T-helper 1 cell treated with Interleukin-12 subunit alpha and Interleukin-12 subunit beta and Interleukin-4 antibody, amounts not matched to agents 30 ng/mL and 1 ng/mL, for 36 hours (primary cell): ENCODE measurements around the gene VARS2. TPM values are rescaled to one million over a fixed set of nuclear protein-coding genes. Genes with fewer than 3 reads are reported as not detected.

Source experiments
- intact Hi-C: fragments of 100-400 bp; cut with micrococcal nuclease; formaldehyde crosslinking; loops from one replicate; pipeline ENCODE4 v1.15.1; 2024
- total RNA-seq: library from RNA; stranded (reverse); gene quantifications from 2 replicates; pipeline ENCODE4 v1.2.3, GENCODE V29; 2022

Gene VARS2
- total RNA-seq, 1 donor from 2014 or later: 47.2 TPM

DNA sequence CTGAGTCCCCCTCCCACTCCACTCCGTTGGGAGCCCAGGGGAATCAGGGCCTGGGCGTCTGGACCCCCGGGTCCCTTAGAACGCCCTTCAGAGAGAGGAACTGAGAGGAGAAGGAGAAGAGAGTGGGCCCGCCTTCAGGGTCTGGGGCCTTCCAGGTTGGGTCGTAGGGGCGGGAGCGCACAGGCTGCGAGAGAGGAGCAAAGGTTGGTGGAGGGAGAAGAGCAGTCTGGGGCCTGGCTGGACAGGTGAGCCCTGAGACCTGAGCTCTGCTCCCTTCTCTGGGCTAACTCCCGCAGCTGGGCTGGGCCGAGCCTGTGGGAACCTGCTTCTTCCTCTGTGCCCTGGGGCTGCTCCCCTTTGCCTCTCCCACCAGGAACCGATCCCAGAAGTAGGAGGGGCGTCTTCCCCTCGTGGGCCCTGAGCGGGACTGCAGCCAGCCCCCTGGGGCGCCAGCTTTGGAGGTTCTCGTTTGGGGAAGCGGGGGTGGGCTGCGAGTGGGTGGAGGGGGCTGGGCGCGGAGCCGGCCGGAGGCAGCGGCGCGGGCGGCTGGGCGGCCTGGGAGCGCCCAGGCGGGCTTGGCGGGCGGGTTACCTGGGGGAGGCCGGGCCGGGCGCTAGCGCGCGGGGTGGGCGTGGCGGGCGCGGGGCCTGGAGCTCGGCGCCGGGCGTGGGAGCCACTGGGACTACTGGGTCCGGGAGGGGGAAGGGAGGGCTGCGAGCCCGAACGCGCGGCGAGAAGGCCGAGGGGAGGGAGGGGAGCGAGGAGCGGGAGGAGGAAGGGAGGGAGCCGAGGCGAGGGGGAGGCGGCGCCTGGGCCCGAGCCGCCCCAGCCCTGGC lies 30.1 kb upstream of the VARS2 start, which contains the start of gene DDR1:
Gene DDR1 (plus strand): TSS at position 835 of the 836 bp plus-strand sequence. CDS start 4,211 bp downstream, outside the sequence.
- intact Hi-C loops: loop anchor here (2.0 kb wide), 2 partner anchors 31 to 147 kb away; partner anchors contain the start of gene VARS2

DNA sequence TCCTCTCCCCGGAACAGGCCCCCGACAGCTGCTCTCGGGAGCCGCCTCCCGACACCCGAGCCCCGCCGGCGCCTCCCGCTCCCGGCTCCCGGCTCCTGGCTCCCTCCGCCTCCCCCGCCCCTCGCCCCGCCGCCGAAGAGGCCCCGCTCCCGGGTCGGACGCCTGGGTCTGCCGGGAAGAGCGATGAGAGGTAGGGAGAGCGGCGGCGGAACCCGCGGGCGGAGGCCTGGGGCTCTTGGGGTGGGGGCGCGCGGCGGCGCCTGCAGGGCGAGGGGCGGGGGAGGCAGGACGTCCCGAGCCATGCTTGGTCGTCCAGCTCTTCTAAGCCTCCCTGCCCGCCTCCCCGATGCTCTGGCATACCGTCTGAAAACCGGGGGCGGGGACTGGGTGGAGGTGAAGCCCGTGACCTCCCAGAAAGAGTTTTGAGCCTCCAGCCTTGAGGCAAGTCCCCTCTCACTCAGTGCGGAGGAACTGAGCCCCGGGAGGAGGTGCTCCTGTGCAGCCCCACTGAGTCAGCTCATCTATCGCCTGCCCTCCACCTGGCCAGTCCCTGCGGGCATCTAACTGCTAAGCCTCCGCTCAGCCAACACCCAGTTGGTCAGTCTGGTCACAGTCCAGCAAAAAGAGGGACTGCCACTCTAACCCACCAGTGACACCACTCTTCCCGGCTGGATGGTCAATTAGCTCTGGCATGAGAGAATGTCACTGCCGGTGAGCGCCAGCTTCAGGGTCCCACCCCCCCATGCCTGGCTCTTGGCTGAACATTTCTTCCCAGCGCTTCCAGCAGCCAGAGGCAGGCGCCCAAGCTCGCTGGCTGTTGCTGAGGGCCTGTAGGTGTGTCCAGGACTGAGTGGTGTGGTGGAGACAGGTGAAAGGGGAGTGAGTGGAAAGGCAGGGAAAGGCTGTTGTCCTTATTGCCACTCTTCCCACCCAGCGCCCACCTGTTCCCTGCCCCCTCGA lies 29.2 kb upstream of the VARS2 start:
- intact Hi-C loops: loop anchor here (2.0 kb wide), 2 partner anchors 30 to 148 kb away; partner anchors contain the start of gene VARS2

DNA sequence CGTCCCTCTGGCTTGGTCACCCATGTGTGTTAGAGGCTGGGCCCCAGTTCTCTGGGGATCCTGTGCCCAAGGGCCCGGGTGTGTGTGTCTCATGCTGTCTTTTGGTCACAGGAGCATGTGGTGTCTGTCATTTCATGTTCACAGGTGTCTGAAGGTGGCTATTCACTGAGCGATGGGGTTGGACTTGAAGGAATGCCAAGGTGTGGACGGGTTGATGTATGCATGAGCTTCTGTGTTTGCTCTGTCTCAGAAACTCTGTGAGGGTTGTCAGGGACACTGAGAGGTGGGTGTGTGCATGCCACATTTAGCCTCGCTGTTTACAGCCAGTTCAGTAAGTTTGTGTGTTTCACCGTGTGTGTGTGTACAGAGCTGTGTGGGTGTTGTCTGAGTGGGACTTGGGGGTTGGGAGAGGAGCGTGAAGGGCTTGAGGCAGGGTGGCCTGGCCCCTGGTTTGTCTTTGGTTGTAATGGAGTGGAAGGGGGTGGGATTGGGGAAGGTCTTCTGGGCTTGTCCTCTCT lies 28.5 kb upstream of the VARS2 start:
- intact Hi-C loops: loop anchor here (2.0 kb wide), 2 partner anchors 29 to 149 kb away; partner anchors contain the start of gene VARS2

DNA sequence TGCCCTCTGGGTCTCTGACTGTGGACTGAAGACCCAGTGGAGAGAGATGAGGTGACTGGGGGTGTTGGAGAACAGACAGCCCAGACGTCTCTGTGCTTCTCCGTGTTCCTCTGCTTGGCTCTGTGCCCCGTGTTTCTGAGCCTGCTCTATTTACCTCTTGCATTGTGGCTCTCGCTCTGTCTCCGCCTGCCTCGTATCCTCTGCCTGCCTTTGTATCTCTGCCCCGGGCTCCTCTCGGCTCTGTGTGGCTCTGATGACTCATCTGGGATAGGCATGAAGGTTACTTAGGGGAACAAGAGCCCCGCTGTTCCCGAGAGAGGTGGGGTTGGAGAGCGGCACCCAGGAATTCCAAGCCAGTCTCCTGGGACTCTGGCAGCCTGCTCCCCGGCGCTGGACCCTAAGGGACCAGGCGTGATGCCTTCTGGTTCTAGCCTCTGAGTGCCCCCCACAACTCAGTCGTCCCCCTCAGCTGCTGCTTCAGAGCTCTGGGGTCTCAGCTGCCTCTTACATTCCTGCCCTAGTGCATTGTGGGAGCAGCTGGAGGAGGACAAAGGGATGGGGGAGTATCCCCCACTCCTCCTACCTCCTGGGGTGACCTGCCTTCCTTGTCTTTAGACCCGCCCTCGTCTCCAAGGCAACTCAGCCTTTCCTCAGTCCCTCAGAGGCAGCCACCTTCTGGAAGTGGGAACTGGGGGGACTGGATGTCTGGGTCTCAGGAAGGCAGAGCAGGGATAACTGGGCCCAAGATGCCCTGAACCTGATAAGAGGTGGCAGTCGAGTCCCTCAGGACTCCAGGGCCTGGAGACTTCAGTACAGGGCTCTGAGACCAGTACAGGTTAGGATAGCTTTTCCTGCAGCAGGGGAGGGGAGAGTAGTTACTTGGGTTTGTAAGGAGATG lies 27.8 kb upstream of the VARS2 start:
- intact Hi-C loops: loop anchor here (2.0 kb wide), 2 partner anchors 29 to 149 kb away; partner anchors contain the start of gene VARS2

DNA sequence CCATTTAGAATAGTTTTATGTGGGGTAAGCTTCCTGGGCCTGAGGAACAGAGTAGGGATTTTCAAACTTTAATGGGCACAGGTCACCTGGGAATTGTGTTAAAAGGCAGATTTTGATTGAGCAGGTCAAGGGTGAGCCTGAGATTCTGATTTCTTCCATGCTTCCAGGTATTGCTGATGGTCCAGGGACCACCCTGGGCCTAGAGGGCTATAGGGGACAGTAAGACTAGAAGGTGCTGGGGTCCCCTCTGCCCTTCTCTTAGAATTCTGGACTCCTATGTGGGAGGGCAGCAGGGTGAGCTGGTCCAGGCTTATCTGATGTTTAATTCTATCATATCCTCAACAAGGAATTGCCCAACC lies 27.2 kb upstream of the VARS2 start:
- intact Hi-C loops: no loop called here

DNA sequence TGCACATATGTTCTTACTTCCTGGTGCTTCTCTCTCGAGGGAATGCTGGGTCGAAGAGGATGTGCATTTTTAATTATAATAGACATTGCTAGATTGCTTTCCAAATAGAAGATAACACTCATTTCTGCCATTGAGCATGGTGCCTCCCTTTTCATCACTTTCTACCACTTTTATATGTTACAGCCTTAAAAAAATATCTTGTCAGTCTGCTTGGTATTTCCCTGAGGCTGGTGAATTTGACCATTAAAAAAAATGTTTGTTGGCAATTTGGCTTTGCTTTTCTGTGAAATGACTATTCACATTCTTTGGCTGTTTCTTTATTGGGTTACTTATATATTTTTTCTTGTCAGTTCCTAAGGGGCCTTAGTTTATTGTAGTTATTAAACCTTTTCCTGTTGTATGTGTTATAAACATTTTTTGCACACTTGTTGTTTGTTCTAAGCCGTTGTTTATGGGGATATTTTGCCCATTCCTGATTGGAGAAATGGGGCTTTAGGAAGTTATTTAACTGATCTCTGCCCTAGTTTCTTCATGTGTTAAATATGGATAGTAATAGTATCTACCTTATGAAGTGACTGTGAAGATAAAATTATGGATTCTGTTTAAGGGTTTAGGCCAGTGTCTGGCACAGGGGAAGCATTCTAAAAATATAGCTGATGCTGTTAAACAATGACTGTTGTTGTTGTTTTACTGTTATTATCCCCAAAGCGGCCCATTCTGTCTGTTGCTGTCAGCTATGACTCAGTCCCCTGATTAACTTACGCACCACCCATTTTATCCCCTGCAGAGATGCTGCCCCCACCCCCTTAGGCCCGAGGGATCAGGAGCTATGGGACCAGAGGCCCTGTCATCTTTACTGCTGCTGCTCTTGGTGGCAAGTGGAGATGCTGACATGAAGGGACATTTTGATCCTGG lies 25.9 kb upstream of the VARS2 start:
- intact Hi-C loops: no loop called here

DNA sequence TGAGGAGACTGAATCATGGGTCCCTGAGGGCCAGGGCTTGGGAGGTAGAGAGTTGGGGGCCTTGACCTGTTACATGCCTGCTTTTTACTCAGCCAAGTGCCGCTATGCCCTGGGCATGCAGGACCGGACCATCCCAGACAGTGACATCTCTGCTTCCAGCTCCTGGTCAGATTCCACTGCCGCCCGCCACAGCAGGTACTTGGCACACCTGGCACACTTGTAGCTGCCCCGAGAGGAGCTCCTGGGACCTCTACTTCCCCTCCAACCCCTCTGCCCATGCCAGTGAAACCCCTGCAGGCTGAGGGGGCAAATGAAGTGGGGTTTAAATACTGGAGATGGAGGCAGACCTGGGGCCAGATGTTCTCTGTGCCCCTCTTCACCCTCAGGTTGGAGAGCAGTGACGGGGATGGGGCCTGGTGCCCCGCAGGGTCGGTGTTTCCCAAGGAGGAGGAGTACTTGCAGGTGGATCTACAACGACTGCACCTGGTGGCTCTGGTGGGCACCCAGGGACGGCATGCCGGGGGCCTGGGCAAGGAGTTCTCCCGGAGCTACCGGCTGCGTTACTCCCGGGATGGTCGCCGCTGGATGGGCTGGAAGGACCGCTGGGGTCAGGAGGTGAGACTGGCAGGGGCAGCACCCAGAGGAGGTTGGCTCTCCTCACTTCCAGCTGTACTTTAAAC lies 25.1 kb upstream of the VARS2 start:
- intact Hi-C loops: no loop called here

DNA sequence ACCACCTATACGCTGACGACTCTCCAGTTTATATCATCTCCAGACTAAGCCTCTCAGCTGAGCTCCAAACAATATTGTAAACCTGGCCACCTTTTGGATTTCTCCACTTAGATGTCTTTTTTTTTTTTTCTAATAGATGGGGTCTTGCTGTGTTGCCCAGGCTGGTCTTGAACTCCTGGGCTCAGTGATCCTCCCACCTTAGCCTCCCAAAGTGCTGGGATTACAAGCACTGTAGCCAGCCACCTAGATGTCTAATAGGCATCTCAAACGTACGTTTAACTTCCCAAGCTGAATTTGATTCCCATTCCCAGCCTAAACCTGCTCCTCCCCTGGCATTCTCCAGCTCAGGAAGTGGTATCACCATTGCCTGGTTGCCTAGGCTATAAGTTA lies 24.5 kb upstream of the VARS2 start:
- intact Hi-C loops: no loop called here

DNA sequence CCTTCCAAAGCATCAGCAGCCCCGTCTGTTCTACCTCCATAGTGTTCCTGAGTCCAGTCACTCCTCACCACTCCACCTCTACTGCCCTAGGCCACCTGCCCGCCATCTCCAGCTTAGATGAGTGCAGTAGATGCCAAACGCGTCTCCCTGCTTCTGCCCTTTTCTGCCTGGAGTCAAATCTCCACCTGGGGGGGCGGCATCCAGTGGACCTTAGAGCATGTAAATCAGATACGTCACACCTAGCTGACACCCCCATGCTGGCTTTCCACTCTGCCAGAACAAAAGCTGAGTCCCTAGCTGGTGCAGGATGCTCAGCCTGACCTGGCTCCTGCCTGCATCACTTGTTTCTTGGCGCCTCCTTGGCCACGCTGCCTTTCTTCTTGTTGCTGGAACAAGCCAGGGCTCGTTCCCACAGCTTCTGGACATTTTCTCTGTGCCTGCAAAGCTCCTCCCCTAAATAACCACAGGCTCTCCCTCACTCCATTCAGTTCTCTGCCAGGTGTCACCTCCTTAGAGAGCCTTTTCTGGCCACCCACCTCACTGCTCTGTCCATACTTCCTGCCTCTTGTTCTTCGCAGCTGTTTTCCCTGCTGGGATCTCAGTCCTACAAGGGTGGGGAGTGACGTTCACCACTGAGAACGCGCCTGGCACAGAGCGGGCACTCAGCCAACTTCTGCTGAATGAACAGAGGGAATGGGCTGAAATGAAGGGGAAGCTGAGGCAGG lies 24.0 kb upstream of the VARS2 start:
- intact Hi-C loops: no loop called here

DNA sequence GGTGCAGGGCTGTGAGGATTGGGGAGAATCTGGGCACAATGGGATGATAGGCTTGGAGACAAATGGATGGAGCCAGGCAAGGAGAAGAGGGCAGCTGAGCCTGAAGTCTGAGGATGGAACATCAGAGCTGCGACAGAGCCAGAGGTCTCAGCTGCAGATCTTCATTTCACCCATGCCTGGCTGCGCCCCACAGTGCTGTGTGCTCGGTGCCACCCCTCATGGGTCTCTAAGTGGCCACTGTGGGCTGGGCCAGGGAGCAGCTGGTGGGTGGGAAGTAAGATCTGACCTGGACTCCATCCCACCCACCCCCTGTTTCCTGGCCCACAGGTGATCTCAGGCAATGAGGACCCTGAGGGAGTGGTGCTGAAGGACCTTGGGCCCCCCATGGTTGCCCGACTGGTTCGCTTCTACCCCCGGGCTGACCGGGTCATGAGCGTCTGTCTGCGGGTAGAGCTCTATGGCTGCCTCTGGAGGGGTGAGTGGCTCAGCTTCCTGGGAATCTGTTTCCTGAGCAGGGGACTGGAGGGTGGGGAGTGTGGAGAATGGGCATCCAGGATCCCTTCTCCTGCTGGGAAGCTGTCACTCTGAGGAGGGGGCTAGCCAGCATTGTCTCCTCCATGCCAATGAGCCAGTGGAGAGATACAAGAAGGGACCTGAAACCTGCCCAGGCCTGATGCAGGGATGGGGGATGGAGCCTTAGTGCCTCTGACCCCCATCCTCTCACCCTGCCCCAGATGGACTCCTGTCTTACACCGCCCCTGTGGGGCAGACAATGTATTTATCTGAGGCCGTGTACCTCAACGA lies 23.2 kb upstream of the VARS2 start:
- intact Hi-C loops: no loop called here

DNA sequence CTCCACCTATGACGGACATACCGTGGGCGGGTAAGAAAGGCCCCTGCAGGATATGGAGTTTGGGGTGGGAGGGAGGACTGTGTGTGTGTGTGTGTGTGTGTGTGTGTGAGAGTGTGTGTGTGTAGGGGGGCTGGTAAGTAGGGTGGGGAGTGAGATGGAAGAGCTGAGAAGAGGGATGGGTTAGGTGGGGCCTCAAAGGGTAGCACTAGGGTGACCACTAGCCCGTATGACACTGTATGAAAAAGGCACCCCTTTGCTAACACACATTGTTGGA lies 22.7 kb upstream of the VARS2 start:
- intact Hi-C loops: no loop called here

DNA sequence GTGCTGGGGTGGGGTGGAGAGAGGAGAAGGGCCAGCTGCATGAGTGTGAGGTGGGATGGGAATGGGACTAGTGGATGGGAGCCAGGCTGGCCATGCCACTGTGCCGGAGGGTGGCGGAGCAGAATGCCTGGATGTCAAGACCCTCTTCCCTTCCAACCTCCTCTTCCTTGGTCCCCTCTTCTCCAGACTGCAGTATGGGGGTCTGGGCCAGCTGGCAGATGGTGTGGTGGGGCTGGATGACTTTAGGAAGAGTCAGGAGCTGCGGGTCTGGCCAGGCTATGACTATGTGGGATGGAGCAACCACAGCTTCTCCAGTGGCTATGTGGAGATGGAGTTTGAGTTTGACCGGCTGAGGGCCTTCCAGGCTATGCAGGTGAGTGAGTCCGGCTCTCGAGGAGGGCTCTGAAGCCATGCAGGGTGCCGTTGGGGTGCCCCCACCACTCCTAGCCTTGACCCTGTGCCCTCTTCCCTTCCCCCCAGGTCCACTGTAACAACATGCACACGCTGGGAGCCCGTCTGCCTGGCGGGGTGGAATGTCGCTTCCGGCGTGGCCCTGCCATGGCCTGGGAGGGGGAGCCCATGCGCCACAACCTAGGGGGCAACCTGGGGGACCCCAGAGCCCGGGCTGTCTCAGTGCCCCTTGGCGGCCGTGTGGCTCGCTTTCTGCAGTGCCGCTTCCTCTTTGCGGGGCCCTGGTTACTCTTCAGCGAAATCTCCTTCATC lies 22.1 kb upstream of the VARS2 start:
- intact Hi-C loops: no loop called here

DNA sequence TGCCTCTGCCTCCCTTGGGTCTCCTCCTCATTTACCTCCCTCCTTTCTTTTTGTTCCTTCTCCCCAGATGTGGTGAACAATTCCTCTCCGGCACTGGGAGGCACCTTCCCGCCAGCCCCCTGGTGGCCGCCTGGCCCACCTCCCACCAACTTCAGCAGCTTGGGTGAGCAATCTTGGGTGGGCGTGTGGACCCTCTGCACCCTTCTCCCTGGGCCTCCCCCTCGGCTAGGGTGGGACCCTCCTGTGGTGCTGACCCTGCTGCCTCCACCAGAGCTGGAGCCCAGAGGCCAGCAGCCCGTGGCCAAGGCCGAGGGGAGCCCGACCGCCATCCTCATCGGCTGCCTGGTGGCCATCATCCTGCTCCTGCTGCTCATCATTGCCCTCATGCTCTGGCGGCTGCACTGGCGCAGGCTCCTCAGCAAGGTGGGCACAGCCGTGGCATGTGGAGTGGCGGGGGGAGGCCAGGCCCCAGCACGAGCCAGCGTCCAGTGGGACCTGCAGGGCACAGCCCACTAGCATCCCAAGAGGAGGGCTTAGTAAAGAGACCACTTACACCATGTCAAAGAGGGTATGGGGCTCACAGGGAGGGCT lies 20.9 kb upstream of the VARS2 start:
- intact Hi-C loops: no loop called here

DNA sequence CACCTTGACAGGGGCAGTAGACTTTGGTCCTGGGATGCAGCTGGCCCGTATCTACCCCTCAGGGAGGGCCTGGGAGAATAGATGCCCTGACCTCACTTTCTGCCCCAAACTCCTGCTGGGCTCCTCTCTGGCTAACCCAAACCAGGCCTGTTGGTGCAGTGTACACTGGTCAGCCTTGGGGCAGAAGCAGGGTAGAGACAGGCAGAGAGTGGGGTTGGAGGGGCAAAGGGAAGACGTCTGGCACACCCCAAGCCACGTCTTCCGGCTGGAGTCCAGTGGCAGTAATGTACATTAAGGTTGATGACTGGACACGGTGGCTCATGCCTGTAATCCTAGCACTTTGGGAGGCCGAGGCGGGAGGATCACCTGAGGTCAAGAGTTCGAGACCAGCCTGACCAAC lies 20.4 kb upstream of the VARS2 start:
- intact Hi-C loops: no loop called here

DNA sequence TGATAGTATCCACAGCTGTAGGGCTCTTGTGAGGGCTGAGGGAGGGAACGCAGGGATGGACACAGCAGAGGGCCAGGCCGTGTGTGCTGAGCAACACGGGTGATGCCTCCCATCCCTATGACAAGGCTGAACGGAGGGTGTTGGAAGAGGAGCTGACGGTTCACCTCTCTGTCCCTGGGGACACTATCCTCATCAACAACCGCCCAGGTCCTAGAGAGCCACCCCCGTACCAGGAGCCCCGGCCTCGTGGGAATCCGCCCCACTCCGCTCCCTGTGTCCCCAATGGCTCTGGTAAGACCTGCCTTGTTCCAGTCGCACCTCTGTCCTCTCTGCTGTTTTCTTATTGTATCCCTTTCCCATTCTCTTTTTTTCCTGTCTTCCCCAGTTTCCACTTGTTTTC lies 19.7 kb upstream of the VARS2 start:
- intact Hi-C loops: no loop called here

DNA sequence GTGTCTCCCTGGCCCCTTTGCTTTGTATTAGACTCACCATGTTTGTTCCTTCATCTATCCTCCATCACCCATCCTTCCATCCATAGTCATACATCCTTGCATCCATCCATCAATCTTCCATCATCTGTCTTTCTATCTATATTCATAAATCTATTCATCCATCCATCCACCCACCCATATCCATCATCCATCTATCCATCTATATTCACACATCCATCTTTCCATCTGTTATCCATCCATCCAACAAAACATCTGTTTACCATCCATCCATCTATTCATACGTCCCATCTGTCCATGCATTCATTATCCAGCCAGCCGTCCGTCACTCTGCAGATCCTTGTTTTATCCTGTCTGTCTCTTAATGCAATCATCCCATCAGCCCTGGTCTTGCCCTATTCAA lies 19.1 kb upstream of the VARS2 start:
- intact Hi-C loops: no loop called here

DNA sequence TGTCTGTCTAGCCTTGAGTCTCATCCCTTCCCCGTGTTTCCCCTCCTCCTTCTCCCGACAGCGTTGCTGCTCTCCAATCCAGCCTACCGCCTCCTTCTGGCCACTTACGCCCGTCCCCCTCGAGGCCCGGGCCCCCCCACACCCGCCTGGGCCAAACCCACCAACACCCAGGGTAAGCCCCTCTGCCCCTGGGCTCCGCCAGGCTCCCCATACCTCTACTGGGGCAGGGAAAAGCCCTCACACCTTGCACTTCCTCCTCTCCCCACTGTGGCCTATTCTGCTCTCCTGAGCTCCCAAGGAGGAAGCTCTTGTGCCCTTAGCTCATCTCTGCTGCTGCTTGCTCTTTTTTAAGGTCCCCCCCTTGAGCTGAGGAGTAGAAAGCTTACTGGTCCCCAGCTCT lies 18.7 kb upstream of the VARS2 start:
- intact Hi-C loops: no loop called here
